ENCODE results near the gene KLF15.

DNA sequence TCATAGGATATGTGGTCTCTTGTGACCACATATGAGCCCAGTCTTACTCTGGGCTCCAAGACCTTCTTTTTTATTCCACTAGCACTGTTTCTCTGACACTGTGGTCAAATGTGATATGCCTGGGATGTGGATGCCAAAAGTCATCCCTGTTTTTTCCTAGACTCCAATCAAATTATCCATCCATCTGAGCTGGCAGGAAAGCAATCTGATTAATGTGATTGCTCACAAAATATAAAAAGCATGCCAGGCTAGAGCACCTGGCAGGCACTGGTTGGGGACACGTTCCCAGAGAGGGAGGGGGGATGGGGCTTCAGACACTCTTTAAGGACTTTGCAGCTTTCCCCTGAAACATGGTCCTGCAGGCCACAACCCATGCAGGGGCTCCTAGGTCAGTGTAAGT lies 34.4 kb upstream of the KLF15 start:
- TF ChIP-seq, protein P1, sequence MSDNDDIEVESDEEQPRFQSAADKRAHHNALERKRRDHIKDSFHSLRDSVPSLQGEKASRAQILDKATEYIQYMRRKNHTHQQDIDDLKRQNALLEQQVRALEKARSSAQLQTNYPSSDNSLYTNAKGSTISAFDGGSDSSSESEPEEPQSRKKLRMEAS (IDR thresholded peaks at IDR 0.05; ENCODE audit: low read depth, low read length), result no peak
- TF ChIP-seq CTCF (IDR thresholded peaks at IDR 0.05; ENCODE audit: low read depth, low read length), result no peak
- TF ChIP-seq POLR2A (IDR thresholded peaks at IDR 0.05; ENCODE audit: extremely low read depth, insufficient read length), result no peak

Data from NB4 (cell line).